ENCODE measurements around the gene UNC93B1. TPM values are rescaled to one million over a fixed set of nuclear protein-coding genes. Genes with fewer than 3 reads are reported as not detected.

UNC93B1 gene
- 15.8 and 24.5 TPM in 2 replicates for total RNA-seq

DNA sequence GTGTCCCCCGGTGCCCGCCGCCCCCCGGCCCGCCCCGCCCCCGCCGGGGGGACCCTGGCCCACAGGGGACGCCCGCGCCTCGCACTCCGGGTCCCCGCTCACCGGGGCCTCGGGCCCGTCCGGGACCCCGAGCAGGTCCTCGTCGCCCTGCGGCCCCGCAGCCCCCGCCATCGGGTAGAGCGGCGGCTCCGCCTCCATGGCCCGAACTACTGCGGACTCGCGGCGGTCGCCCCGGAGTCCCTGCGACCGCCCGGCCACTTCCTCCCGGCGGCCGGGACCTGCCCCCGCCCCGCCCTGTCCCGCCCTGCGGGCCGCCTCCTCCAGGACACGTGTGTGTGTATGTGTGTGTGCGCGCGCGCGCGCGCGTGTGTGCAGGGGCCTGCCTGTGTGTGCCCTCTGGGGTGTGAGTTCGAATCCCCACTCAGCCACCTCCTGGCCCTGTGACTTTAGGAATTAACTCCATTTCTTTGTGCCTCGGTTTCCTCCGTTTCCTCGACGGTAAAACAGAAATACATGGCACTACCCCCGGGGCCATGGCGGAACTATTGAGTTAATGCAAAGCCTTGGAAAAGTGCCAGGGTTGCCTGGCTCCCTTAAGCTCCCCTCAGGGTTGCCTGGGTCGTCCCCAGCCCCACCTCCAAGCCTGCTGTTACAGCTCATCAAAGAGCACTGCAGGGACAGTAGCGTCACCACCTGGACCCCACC, at the start of gene UNC93B1:
Gene UNC93B1, minus strand, starts transcription at position 252 of the 705 bp plus-strand sequence. Its CDS starts 54 bp downstream, at position 198.

GRCh38 chr11:68038718-68039525, 35.0 kb upstream of the UNC93B1 start, which contains the start of gene TCIRG1:
Gene TCIRG1 (plus strand): TSS chr11:68039025. CDS start chr11:68041272, 2,247 bp downstream.

GRCh38 chr11:68030318-68031143, 26.6 kb upstream of the UNC93B1 start, which contains the start of gene NDUFS8:
Gene NDUFS8 (plus strand): TSS chr11:68030681. CDS start chr11:68032152, 1,471 bp downstream.

GRCh38 chr11:68010090-68011041, 6.5 kb upstream of the UNC93B1 start, which contains the start of gene ALDH3B1:
Gene ALDH3B1 (plus strand): TSS chr11:68010327. CDS start chr11:68015298, 4,971 bp downstream.

Small RNA genes within 50 kb of the gene (small RNA-seq; reads per million reads assigned to genes)
- not detected for gene MIR6753

Other genes with a start within 250 kb of the UNC93B1 start
- gene ALDH3B1, start 6.2 kb upstream of the UNC93B1 start, total RNA-seq, result 0.67 and 2.0 TPM in 2 replicates
- 65.5 and 84.6 TPM in 2 replicates for gene NDUFS8, start 26.6 kb upstream of the UNC93B1 start, total RNA-seq
- gene TCIRG1, start 34.9 kb upstream of the UNC93B1 start, total RNA-seq, result 90.3 and 128 TPM in 2 replicates
- gene CHKA, start 117.3 kb upstream of the UNC93B1 start, total RNA-seq, result 18.0 and 24.6 TPM in 2 replicates
- gene KMT5B, start 209.2 kb upstream of the UNC93B1 start, total RNA-seq, result 27.4 and 28.1 TPM in 2 replicates